GM18858 (cell line): ENCODE data around the gene RMND1.
"Not testable (repeated sequence)": the region's sequence is repeated elsewhere in the genome, so short reads cannot be mapped to it uniquely, and the experiment has no call there.

Source experiments
- ATAC-seq: cut with Tn5 transposase; IDR thresholded peaks from one replicate; pipeline ENCODE4 v1.9.1; 2021; ENCODE audit not compliant: unreplicated experiment

Gene RMND1

GRCh38 chr6:151452750-151453427, 963 bp upstream of the RMND1 start:
- no peak for ATAC-seq

GRCh38 chr6:151451417-151451949, 443 bp downstream of the RMND1 start:
- no peak for ATAC-seq

- not testable (repeated sequence) for ATAC-seq
Measured at GRCh38 chr6:151450928-151451327, 998 bp downstream of the RMND1 start.

GRCh38 chr6:151448623-151449022, 3.3 kb downstream of the RMND1 start:
- ATAC-seq, result no peak

GRCh38 chr6:151447237-151447636, 4.7 kb downstream of the RMND1 start:
- no peak for ATAC-seq

- ATAC-seq, result no peak
Measured at GRCh38 chr6:151445482-151445881, 6.4 kb downstream of the RMND1 start.

- no peak for ATAC-seq
Measured at GRCh38 chr6:151443911-151444621, 7.9 kb downstream of the RMND1 start.

- ATAC-seq, result no peak
Measured at GRCh38 chr6:151443454-151443853, 8.5 kb downstream of the RMND1 start.

GRCh38 chr6:151442371-151442770, 9.6 kb downstream of the RMND1 start:
- no peak for ATAC-seq

- no peak for ATAC-seq
Measured at GRCh38 chr6:151441390-151442166, 10.3 kb downstream of the RMND1 start.

- ATAC-seq, result peak; percentile 26
Measured at GRCh38 chr6:151440930-151441329, 11.0 kb downstream of the RMND1 start.

- peak; percentile 66 for ATAC-seq
Measured at GRCh38 chr6:151440498-151440897, 11.4 kb downstream of the RMND1 start.

- no peak for ATAC-seq
Measured at GRCh38 chr6:151437401-151437800, 14.5 kb downstream of the RMND1 start.

GRCh38 chr6:151436802-151437201, 15.1 kb downstream of the RMND1 start:
- ATAC-seq, result no peak

- no peak for ATAC-seq
Measured at GRCh38 chr6:151436300-151436699, 15.6 kb downstream of the RMND1 start.

GRCh38 chr6:151434369-151434768, 17.6 kb downstream of the RMND1 start:
- peak; percentile 78 for ATAC-seq

- ATAC-seq, result no peak
Measured at GRCh38 chr6:151432651-151433050, 19.3 kb downstream of the RMND1 start.

- ATAC-seq, result no peak
Measured at GRCh38 chr6:151431337-151431736, 20.6 kb downstream of the RMND1 start.

- no peak for ATAC-seq
Measured at GRCh38 chr6:151430886-151431285, 21.0 kb downstream of the RMND1 start.

- ATAC-seq, result no peak
Measured at GRCh38 chr6:151428093-151428735, 23.7 kb downstream of the RMND1 start.

- no peak for ATAC-seq
Measured at GRCh38 chr6:151425561-151425960, 26.4 kb downstream of the RMND1 start.
